SK-N-MC (cell line): ENCODE results near the gene TMEM132C.

Source experiments
- EZH2 ChIP-seq: fragments of 200-600 bp; sonication (generic); IDR thresholded peaks from one replicate; pipeline ENCODE4 v1.6.1; 2017; ENCODE audit warnings: antibody characterized with exemption
- FOXP2 ChIP-seq: optimal IDR thresholded peaks from 2 replicates; pipeline ENCODE3; 2011; ENCODE audit warnings: mild to moderate bottlenecking, moderate library complexity; ENCODE audit not compliant: insufficient read depth; ENCODE audit errors: extremely low read length, control extremely low read depth
- POLR2AphosphoS5 ChIP-seq: IDR thresholded peaks from 2 replicates; pipeline ENCODE4 v1.6.1; 2012; ENCODE audit warnings: mild to moderate bottlenecking, low read depth, low read length, borderline replicate concordance

- TF ChIP-seq EZH2 (no peak), POLR2AphosphoS5 (no peak), FOXP2 (no peak)
These were observed 116.0 kb downstream of the TMEM132C start for GRCh38 chr12:128382946-128383345.
